ENCODE measurements around the gene CTNND2. TPM values are rescaled to one million over a fixed set of nuclear protein-coding genes. Genes with fewer than 3 reads are reported as not detected.

Gene CTNND2
- total RNA-seq, 2 experiments from 2014 or later: not detected

DNA sequence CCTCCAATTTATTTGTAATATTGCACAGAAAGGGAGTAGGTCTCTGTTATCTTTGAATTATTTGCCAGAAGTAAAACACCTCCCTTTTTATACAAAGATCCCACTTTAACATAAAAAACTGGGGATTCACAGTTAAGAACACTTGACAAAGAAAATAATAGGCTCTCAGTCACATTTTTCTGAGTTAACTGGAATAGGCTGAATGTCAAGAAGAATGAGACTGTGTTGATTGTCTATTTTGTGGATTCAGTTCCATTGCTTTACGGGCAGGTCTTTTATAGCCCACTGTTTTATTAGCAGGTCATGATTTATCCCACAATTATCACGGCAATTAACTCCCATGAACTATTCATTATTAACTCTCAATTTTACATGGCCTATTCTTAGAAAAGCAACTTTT lies 427.4 kb downstream of the CTNND2 start:
- ChIA-PET POLR2A (no interaction called here), CTCF (no interaction called here)
- intact Hi-C loops (cut with micrococcal nuclease): no loop called here
- Mint-ChIP-seq H3K4me3 (no peak overlapping the region), H3K9me3 (no peaks in the 10 kb centered on the region), H3K27me3 (no peaks in the 10 kb centered on the region), H3K4me1 (ENCODE audit: low read depth) (no peaks in the 10 kb centered on the region), H3K27ac (no peak overlapping the region), H3K36me3 (ENCODE audit: low read depth) (no peaks in the 10 kb centered on the region)
- DNase-seq (no peak), ATAC-seq (no peak)
- TF ChIP-seq, protein P1, sequence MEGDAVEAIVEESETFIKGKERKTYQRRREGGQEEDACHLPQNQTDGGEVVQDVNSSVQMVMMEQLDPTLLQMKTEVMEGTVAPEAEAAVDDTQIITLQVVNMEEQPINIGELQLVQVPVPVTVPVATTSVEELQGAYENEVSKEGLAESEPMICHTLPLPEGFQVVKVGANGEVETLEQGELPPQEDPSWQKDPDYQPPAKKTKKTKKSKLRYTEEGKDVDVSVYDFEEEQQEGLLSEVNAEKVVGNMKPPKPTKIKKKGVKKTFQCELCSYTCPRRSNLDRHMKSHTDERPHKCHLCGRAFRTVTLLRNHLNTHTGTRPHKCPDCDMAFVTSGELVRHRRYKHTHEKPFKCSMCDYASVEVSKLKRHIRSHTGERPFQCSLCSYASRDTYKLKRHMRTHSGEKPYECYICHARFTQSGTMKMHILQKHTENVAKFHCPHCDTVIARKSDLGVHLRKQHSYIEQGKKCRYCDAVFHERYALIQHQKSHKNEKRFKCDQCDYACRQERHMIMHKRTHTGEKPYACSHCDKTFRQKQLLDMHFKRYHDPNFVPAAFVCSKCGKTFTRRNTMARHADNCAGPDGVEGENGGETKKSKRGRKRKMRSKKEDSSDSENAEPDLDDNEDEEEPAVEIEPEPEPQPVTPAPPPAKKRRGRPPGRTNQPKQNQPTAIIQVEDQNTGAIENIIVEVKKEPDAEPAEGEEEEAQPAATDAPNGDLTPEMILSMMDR (IDR thresholded peaks at IDR 0.05): no peak

DNA sequence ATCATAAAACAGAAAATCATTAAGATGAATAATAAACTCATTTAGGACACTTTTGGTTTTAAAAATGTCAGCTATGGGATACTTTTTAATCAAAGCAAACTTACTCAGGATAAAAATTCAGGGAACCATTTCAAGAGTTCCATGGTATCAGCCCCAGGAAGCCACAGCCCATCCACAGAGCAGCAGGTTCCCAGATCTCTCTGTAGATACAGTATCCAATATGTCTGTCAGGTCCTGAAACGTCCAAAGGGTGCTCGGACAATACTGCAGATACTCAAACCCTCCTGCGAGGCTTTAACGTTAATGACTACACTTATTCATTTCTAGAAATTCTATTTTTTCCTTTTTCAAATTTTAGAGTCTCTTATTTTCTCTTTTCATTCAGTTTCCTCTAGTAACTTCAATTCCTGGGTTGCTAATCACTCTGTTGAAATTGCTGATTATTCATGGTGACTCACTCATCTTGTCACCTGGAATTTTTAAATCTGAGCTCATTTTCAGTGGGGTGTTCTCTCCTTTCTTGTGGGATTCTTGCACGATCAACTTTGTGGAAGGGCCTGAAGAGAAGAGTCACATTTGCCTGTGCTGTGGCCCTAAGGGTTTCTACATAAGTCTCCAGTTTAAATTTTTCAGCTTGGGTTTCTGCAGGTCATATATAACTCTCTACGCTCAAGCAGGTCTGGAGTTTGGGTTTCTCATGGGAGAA lies 435.8 kb downstream of the CTNND2 start:
- no peak for DNase-seq
- Mint-ChIP-seq H3K36me3 (ENCODE audit: low read depth) (no peaks in the 10 kb centered on the region), H3K9me3 (no peaks in the 10 kb centered on the region), H3K27me3 (no peaks in the 10 kb centered on the region), H3K4me1 (ENCODE audit: low read depth) (no peaks in the 10 kb centered on the region), H3K27ac (no peak overlapping the region), H3K4me3 (no peak overlapping the region)
- ATAC-seq: no peak
- intact Hi-C loops (cut with micrococcal nuclease): no loop called here
- ChIA-PET CTCF (no interaction called here), POLR2A (interaction anchor here (0.7 kb wide), 1 partner anchor 1897 kb away, joined by 3 read pairs; no protein-coding TSS in a partner anchor)
- TF ChIP-seq, protein P1 (IDR thresholded peaks at IDR 0.05): no peak

DNA sequence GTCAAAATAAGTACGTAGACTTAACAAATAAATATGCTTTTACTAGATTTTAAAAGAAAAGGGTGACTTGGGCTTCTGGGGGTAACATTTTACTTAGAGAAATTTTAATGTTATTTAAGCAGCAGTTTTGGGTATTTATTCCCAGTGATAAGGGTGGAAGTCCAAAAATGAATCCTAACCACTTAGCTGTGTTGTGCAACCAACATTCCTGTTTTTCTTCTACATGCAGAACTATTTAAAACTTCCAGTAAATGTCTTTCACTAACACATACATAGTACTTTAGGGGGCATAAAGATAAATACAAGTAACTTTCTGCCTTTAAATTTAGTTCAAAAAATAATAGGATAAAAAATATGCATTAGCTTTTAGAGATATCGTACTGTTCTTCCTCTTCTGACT lies 436.7 kb downstream of the CTNND2 start:
- TF ChIP-seq, protein P1 (IDR thresholded peaks at IDR 0.05): no peak
- ChIA-PET POLR2A (no interaction called here), CTCF (no interaction called here)
- no peaks in the 10 kb centered on the region for H3K27me3 Mint-ChIP-seq
- no peaks in the 10 kb centered on the region for H3K36me3 Mint-ChIP-seq (ENCODE audit: low read depth)
- ATAC-seq: no peak
- intact Hi-C loops (cut with micrococcal nuclease): no loop called here
- no peak overlapping the region for H3K27ac Mint-ChIP-seq
- H3K4me3 Mint-ChIP-seq: no peak overlapping the region
- H3K4me1 Mint-ChIP-seq (ENCODE audit: low read depth): no peaks in the 10 kb centered on the region
- no peaks in the 10 kb centered on the region for H3K9me3 Mint-ChIP-seq
- no peak for DNase-seq

DNA sequence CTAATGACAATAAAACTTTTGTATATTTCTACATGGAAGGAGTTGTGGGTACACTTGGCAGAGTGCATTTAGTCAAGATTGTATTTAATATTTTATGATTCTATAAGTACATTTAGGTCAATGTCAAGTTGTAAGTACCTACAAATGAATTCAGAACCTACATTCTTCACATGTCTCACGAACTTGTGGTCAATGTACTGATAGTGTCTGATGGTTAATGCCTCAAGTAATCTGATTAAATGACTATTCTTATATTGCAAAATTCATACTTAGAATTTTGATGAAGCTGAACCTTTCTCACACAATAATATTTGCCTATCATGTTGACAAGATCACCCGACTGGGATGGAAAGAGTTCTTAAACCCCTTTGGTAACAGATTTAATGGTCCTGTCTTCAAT lies 444.5 kb downstream of the CTNND2 start:
- H3K36me3 Mint-ChIP-seq (ENCODE audit: low read depth): no peaks in the 10 kb centered on the region
- POLR2A ChIA-PET: no interaction called here
- CTCF ChIA-PET: no interaction called here
- ATAC-seq: no peak
- H3K9me3 Mint-ChIP-seq: no peaks in the 10 kb centered on the region
- no peak for DNase-seq
- TF ChIP-seq, protein P1 (IDR thresholded peaks at IDR 0.05): no peak
- intact Hi-C loops (cut with micrococcal nuclease): no loop called here
- no peaks in the 10 kb centered on the region for H3K4me1 Mint-ChIP-seq (ENCODE audit: low read depth)
- no peak overlapping the region for H3K27ac Mint-ChIP-seq
- H3K27me3 Mint-ChIP-seq: peaks cover 3% of the 10 kb centered on the region
- no peak overlapping the region for H3K4me3 Mint-ChIP-seq

DNA sequence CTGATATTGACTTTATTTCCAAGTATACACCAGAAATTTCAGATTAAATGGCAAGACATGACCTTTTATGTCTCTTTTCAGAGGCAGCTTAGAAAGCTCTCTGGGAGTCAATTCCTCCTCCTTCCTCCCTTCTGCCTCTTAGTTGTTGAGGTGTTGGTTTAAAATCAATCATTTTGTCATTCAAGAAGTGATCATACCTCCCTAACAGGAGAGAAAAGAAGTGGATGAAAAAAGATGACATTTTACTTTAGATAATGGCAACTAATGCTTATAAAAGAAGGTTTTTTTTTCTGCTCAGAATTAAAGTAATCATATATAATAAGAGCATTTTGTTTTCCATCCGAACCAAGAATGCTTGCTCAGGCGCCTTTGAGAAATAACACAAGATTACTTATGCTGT lies 448.7 kb downstream of the CTNND2 start:
- Mint-ChIP-seq H3K27me3 (peaks cover 3% of the 10 kb centered on the region), H3K36me3 (ENCODE audit: low read depth) (no peaks in the 10 kb centered on the region), H3K9me3 (no peaks in the 10 kb centered on the region), H3K4me3 (no peak overlapping the region), H3K4me1 (ENCODE audit: low read depth) (no peaks in the 10 kb centered on the region), H3K27ac (no peak overlapping the region)
- CTCF ChIA-PET: no interaction called here
- ATAC-seq: no peak
- TF ChIP-seq, protein P1 (IDR thresholded peaks at IDR 0.05): no peak
- DNase-seq: no peak
- intact Hi-C loops (cut with micrococcal nuclease): no loop called here
- POLR2A ChIA-PET: no interaction called here

Measured in activated CD8-positive, alpha-beta T cell treated with anti-CD3 and anti-CD28 coated beads for 36 hours (primary cell).